Kidney (tissue), 14 donors: Measurements from ENCODE around the gene SLC26A1. TPM values are rescaled to one million over a fixed set of nuclear protein-coding genes. Genes with fewer than 3 reads are reported as not detected.

ENCODE experiments used
- DNase-seq, 5 donors: peaks; one replicate each; pipeline ENCODE4 v3.0.0-alpha.2; 2013 to 2020
- FAIRE-seq: peaks from 2 replicates; lab custom pipeline; 2012; peaks lifted over from hg19 to GRCh38; lab: Jason Lieb, UNC
- H3K27ac ChIP-seq, 2 donors: one replicate each; pipeline ENCODE4 v1.7.0; 2013; ENCODE audit warnings: low read depth in 2 of 2, low read length in 2 of 2, inconsistent platforms in 1 of 2
- H3K27me3 ChIP-seq: one replicate; pipeline ENCODE4 v1.7.1; 2013; ENCODE audit warnings: low read length, inconsistent platforms; ENCODE audit not compliant: control insufficient read depth, insufficient read depth
- H3K36me3 ChIP-seq, 3 donors: one replicate each; pipeline versions ENCODE4 v1.7.0 to v1.7.1; 2013; ENCODE audit warnings: low read length in 3 of 3, control low read depth in 1 of 3, inconsistent platforms in 1 of 3; ENCODE audit not compliant: insufficient read depth in 3 of 3, control insufficient read depth in 2 of 3
- H3K4me1 ChIP-seq, 3 donors: one replicate each; pipeline versions ENCODE4 v1.7.0 to v1.7.1; 2013; ENCODE audit warnings: low read length in 3 of 3, inconsistent platforms in 1 of 3, low read depth in 1 of 3; ENCODE audit not compliant: control insufficient read depth in 2 of 3, insufficient read depth in 2 of 3
- H3K4me3 ChIP-seq, 3 donors: one replicate each; pipeline versions ENCODE4 v1.7.0 to v1.8.1; 2013; ENCODE audit warnings: low read length in 3 of 3, control low read depth in 1 of 3, inconsistent platforms in 1 of 3
- H3K9ac ChIP-seq, 3 donors: one replicate each; pipeline versions ENCODE4 v1.7.0 to v1.7.1; 2013; ENCODE audit warnings: low read length in 3 of 3, control low read depth in 1 of 3, inconsistent platforms in 1 of 3
- H3K9me3 ChIP-seq, 3 donors: one replicate each; pipeline versions ENCODE4 v1.7.0 to v1.7.1; 2013; ENCODE audit warnings: low read length in 3 of 3, control low read depth in 1 of 3, inconsistent platforms in 1 of 3; ENCODE audit not compliant: control insufficient read depth in 2 of 3, insufficient read depth in 1 of 3
- CTCF ChIP-seq: IDR thresholded peaks from 3 replicates; pipeline ENCODE4 v1.5.1; 2012; ENCODE audit warnings: mild to moderate bottlenecking, moderate library complexity, borderline replicate concordance; ENCODE audit not compliant: insufficient read depth; ENCODE audit errors: extremely low read depth
- intact Hi-C: fragments of 100-400 bp; cut with DNase I; formaldehyde crosslinking; loops from one replicate; pipeline ENCODE4 v1.11.1; 2022
- polyA plus RNA-seq: library from polyadenylated mRNA; stranded (reverse); fragments of 350-450 nt; fragmentation: Illumina TruSeq; extraction: RNeasy Lipid Tissue Mini Kit (QIAGEN cat#74804); gene quantifications from one replicate; pipeline ENCODE4 v1.2.3, GENCODE V29; 2014; ENCODE audit warnings: low read depth, low replicate concordance; ENCODE audit not compliant: insufficient read depth
- total RNA-seq: library from RNA; stranded (reverse); fragmentation: NEBNext Ultra II Directional; extraction: Animal tissue kit (Norgen Biotek cat#: 25700); gene quantifications from one replicate; pipeline ENCODE4 v1.2.1, GENCODE V29; 2021
- donor health status: control.
- donor health status: control.
- donor health status: control.
- donor health status: control.
- donor health status: control.
- donor health status: DM: yes; HTN: yes; CAD: no.
- donor health status: Normal renal cell carcinoma (clear cell type).

Gene SLC26A1
- total and polyA plus RNA-seq, 2 donors from 2014 or later, result 2.9 to 10.2 TPM

DNA sequence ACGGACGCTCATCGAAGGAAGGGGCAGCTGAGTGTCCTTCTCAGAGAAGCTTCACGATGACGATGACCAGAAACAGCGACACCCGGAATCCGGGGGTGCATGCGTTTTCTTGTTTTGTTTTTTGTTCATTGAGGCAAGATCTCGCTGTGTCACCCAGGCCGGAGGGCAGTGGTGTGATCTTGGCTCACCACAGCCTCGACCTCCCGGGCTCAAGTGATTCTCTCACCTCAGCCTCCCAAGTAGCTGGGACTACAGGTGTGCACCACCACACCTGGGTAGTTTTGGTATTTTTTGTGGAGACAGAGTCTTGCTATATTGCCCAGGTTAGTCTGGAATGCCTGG, 39.7 kb downstream of the SLC26A1 start:
- H3K36me3 ChIP-seq, result peaks cover 0 to 5% (median 0%) of the 10 kb centered on the region in 3 donors
- FAIRE-seq (no peak), DNase-seq (peak in 1 of 5 donors; percentile 15)
- no peaks in the 10 kb centered on the region for H3K9me3 ChIP-seq
- TF ChIP-seq CTCF, result no peak
- no peaks in the 10 kb centered on the region for H3K4me1 ChIP-seq
- intact Hi-C loops, result no loop called here
- H3K27ac ChIP-seq, result no peak overlapping the region
- no peak overlapping the region for H3K4me3 ChIP-seq
- H3K9ac ChIP-seq, result no peak overlapping the region
- no peaks in the 10 kb centered on the region for H3K27me3 ChIP-seq

GRCh38 chr4:952881-953573, 40.2 kb downstream of the SLC26A1 start:
- no peak for FAIRE-seq

DNA sequence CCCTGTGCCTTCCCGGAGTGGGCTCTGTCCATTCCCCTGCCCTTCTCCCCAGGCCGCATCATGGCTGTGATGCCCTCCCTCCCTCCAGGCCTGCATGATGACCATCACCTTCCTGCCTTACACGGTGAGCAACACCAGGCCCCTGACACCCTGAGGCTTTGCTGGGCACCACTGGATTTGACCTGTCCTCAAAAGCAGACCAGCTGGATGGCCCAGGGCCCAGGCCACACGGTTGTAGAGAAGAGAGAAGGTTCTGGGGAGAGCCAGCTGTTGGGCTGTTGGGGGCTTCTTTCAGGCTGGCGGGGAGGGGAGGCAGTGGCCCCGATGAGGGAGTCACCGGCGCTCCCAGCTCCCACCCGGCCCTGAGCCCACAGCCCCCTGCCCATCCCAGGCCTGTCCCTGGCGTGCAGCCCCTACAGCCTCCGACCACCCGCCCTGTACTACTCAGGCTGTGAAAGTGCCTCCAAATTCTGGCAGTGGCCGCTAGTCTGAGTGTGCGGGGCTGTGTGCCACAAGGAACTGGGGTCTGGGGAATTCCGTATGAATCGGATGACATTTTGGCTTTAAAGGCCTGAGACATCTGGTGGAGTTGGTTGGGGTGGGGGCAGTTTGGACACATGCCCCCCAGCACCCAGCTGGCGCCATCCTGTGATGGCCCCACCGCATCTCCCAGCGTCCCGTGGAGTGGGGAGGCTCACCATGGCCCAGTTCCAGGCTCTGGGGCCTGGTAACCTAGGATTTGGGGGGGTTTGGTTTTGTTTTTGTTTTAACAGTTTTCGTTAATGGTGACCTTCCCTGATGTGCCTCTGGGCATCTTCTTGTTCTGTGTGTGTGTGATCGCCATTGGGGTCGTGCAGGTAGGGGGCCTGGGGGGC, 41.4 kb downstream of the SLC26A1 start:
- TF ChIP-seq CTCF, result no peak
- peaks cover 0 to 5% (median 0%) of the 10 kb centered on the region in 3 donors for H3K36me3 ChIP-seq
- no peaks in the 10 kb centered on the region for H3K9me3 ChIP-seq
- intact Hi-C loops, result no loop called here
- no peak overlapping the region for H3K9ac ChIP-seq
- DNase-seq (peak in 2 of 5 donors; percentile 30 to 60), FAIRE-seq (no peak)
- no peaks in the 10 kb centered on the region for H3K27me3 ChIP-seq
- no peak overlapping the region for H3K27ac ChIP-seq
- no peaks in the 10 kb centered on the region for H3K4me1 ChIP-seq
- H3K4me3 ChIP-seq, result no peak overlapping the region

More at GRCh38 chr4:952881-953573, 40.2 kb downstream of the SLC26A1 start:
- Histone ChIP-seq H3K4me1 (no peaks in the 10 kb centered on the region), H3K9me3 (no peaks in the 10 kb centered on the region), H3K9ac (no peak overlapping the region), H3K36me3 (peaks cover 0 to 5% (median 0%) of the 10 kb centered on the region in 3 donors), H3K4me3 (no peak overlapping the region), H3K27ac (no peak overlapping the region), H3K27me3 (no peaks in the 10 kb centered on the region)
- intact Hi-C loops, result no loop called here
- TF ChIP-seq CTCF, result no peak
- DNase-seq, result peak in 2 of 5 donors; percentile 33 to 64
